Duodenal mucosa (tissue), 2 donors: Measurements from ENCODE around the gene MYLK.
"Not testable (repeated sequence)": the region's sequence is repeated elsewhere in the genome, so short reads cannot be mapped to it uniquely, and the experiment has no call there.

Experiments used
- H3K27ac ChIP-seq: one replicate; pipeline ENCODE4 v1.7.0; 2013; ENCODE audit warnings: low read depth, low read length
- H3K27me3 ChIP-seq, 2 donors: one replicate each; pipeline ENCODE4 v1.7.0; 2013; ENCODE audit warnings: low read length in 2 of 2, control low read depth in 1 of 2; ENCODE audit not compliant: insufficient read depth in 2 of 2, control insufficient read depth in 1 of 2
- H3K36me3 ChIP-seq, 2 donors: one replicate each; pipeline ENCODE4 v1.7.0; 2013; ENCODE audit warnings: low read length in 2 of 2, control low read depth in 1 of 2; ENCODE audit not compliant: insufficient read depth in 2 of 2, control insufficient read depth in 1 of 2
- H3K4me1 ChIP-seq, 2 donors: one replicate each; pipeline ENCODE4 v1.7.0; 2013; ENCODE audit warnings: low read length in 2 of 2, control low read depth in 1 of 2; ENCODE audit not compliant: insufficient read depth in 2 of 2, control insufficient read depth in 1 of 2
- H3K4me3 ChIP-seq, 2 donors: one replicate each; pipeline ENCODE4 v1.7.0; 2013; ENCODE audit warnings: low read length in 2 of 2, low read depth in 1 of 2
- H3K9ac ChIP-seq, 2 donors: one replicate each; pipeline ENCODE4 v1.7.0; 2013; ENCODE audit warnings: low read length in 2 of 2, low read depth in 1 of 2
- H3K9me3 ChIP-seq, 2 donors: one replicate each; pipeline ENCODE4 v1.7.0; 2013; ENCODE audit warnings: low read length in 2 of 2, control low read depth in 1 of 2; ENCODE audit not compliant: control insufficient read depth in 1 of 2

MYLK gene

DNA sequence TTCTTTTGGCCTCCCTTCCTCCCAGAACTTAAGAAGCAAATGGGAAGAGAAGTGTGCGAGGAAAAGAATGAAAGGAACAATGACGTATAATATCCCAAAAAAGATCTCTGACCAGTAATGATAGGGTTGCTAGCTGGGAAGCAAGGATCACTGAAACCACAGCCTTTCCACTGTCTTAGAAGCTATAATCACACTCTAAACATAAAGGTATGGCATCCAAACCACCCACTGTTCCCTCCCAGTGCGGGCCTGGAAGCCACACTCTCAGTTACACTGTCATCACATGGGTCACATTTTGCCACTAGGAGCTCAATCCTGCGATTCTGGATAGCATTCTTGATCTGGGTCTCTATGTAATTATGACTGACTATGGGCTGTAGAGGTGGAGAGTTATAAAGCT, 167.7 kb downstream of the MYLK start:
- Histone ChIP-seq H3K27ac (no peak overlapping the region), H3K27me3 (no peaks in the 10 kb centered on the region), H3K36me3 (no peaks in the 10 kb centered on the region), H3K4me1 (no peaks in the 10 kb centered on the region), H3K9me3 (no peaks in the 10 kb centered on the region), H3K4me3 (no peak overlapping the region), H3K9ac (no peak overlapping the region)

- H3K27me3 ChIP-seq = no peaks in the 10 kb centered on the region
- H3K4me3 ChIP-seq = no peak overlapping the region
- H3K9me3 ChIP-seq = no peaks in the 10 kb centered on the region
- no peaks in the 10 kb centered on the region for H3K36me3 ChIP-seq
- H3K9ac ChIP-seq = no peak overlapping the region
- H3K4me1 ChIP-seq = no peaks in the 10 kb centered on the region
- no peak overlapping the region for H3K27ac ChIP-seq
Measured at GRCh38 chr3:123713211-123713610, 170.9 kb downstream of the MYLK start.

DNA sequence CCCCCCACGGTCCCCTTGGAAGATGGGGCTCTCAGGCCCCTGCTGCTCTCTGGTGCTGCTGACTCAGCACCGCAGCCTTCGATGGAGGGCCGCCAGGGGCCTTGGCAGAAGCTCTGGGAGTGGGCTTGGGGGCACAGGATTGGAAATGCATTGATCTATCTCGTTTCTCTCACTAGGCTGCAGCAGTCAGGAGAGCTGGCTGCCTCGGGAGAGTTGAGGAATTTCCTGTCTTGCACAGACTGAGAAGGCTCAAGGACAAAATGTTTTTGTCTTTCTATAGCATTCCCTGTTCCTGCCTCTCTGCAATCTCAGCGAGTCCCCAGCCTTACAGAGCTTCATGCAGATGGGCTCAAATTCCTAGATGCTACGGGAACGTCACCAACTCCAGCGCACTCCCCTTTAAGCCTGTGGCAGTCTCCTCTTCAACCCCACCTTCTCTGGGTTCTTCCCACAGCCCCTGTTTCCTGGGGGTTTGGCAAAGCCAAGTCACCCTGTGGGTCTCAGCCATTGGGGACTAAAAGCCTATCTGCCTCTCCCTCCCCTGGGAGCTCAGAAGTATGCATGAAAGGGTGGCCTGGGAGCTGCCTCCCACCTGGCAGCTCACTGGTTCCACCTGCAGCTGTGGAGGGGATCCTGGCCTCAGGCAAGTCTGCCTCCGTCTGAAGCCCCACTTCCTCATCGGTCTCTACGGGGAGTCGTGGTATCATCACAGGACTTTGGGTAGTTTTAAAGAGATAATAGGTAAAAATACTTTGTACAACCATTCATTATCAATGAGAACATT, 171.9 kb downstream of the MYLK start:
- no peaks in the 10 kb centered on the region for H3K36me3 ChIP-seq
- no peaks in the 10 kb centered on the region for H3K27me3 ChIP-seq
- no peak overlapping the region for H3K4me3 ChIP-seq
- no peak overlapping the region for H3K27ac ChIP-seq
- no peak overlapping the region for H3K9ac ChIP-seq
- H3K4me1 ChIP-seq = no peaks in the 10 kb centered on the region
- no peaks in the 10 kb centered on the region for H3K9me3 ChIP-seq

GRCh38 chr3:123711356-123711755, 172.8 kb downstream of the MYLK start:
- Histone ChIP-seq H3K36me3 (no peaks in the 10 kb centered on the region), H3K27me3 (no peaks in the 10 kb centered on the region), H3K27ac (no peak overlapping the region), H3K4me1 (no peaks in the 10 kb centered on the region), H3K9ac (no peak overlapping the region), H3K9me3 (no peaks in the 10 kb centered on the region), H3K4me3 (no peak overlapping the region)

- peaks cover 0 to 3% of the 10 kb centered on the region in 2 donors for H3K4me1 ChIP-seq
- no peaks in the 10 kb centered on the region for H3K36me3 ChIP-seq
- H3K27ac ChIP-seq = no peak overlapping the region
- no peaks in the 10 kb centered on the region for H3K27me3 ChIP-seq
- no peak overlapping the region for H3K4me3 ChIP-seq
- H3K9ac ChIP-seq = no peak overlapping the region
- H3K9me3 ChIP-seq = no peaks in the 10 kb centered on the region
Measured at GRCh38 chr3:123708531-123708930, 175.6 kb downstream of the MYLK start.

DNA sequence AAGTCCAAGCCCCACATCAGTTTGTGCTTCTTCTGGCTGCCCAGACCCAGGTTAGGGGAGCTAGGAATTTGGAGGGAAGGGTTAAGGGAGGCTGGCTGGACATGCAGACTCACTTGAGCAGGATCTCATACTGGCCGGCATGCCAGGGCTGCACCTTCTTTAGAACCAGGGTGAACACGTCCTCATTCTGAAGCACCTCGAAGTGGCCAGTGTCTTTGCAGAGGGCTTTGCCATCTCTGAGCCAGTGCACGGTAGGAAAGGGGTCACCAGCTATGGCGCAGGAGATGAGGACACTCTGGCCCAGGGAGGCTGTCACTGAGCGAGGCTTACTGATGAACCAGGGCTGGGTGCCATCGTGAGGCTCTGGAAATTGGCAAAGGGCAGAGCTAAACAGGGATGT, 176.5 kb downstream of the MYLK start:
- H3K9ac ChIP-seq, H3K27ac ChIP-seq, H3K4me3 ChIP-seq, H3K9me3 ChIP-seq, H3K36me3 ChIP-seq, H3K27me3 ChIP-seq, H3K4me1 ChIP-seq: not testable (repeated sequence)

DNA sequence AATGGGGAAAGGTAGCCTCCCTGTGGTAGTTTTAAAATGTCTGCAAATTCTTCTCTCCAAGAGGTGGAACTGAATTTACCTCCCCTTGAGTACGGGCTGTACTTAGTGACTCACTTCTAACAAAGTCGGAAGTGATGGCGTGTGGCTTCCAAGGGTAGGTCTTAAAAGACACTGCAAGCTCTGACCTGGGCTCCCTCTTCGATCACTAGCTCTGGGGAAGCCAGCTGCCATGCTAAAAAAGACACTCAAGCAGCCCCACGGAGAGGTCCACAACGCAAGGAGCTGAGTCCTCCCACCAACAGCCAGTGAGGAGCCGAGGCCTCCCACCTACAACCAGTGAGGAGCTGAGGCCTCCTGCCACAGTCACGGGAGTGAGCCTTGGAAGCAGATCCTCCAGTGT, 177.3 kb downstream of the MYLK start:
- no peaks in the 10 kb centered on the region for H3K9me3 ChIP-seq
- no peak overlapping the region for H3K27ac ChIP-seq
- no peaks in the 10 kb centered on the region for H3K27me3 ChIP-seq
- H3K4me3 ChIP-seq = no peak overlapping the region
- H3K4me1 ChIP-seq = peaks cover 0 to 3% of the 10 kb centered on the region in 2 donors
- H3K36me3 ChIP-seq = no peaks in the 10 kb centered on the region
- no peak overlapping the region for H3K9ac ChIP-seq

DNA sequence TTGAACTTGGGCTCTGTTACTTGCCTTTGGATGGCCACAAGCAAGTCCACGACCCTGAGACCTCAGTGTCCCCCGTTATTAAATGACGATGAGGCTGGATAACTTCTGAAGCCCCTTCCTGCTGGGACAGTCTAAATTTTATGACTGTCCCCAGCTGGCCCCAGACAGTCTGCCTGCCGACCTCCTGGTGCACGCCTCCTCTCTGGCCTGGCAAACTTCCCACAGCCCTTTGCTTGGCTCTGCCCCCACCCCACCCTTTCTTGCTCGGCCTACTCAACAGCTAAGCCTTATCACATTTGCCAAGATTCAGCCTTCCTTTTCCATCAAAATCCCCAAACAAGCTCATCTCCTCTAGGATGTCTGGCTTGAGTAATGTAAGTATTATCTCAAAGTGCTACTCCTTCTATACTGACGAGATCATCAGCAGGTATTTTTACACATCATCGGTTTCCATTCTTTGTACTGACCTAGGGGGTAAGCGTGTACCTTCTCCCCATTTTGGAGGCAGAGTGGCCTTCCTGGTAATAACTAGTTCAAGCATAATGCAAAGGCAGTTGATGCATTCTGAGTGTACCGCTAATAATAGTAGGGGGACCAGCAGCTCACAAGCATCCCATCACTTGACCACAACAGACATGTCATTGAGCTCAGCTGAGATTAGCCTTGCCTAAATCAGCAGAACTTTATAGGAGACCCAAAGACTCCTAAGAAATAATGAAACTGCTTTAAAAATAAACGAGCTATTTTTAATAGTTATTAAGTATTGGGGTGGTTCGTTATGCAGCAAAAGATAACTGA, 178.4 kb downstream of the MYLK start:
- Histone ChIP-seq H3K27ac (no peak overlapping the region), H3K27me3 (no peaks in the 10 kb centered on the region), H3K36me3 (no peaks in the 10 kb centered on the region), H3K9ac (no peak overlapping the region), H3K4me3 (no peak overlapping the region), H3K4me1 (peaks cover 0 to 10% of the 10 kb centered on the region in 2 donors), H3K9me3 (no peaks in the 10 kb centered on the region)

GRCh38 chr3:123703663-123704062, 180.5 kb downstream of the MYLK start:
- H3K9me3 ChIP-seq, H3K27me3 ChIP-seq, H3K27ac ChIP-seq, H3K9ac ChIP-seq, H3K4me3 ChIP-seq, H3K36me3 ChIP-seq: not testable (repeated sequence)
- peaks cover 0 to 10% of the 10 kb centered on the region in 2 donors for H3K4me1 ChIP-seq

GRCh38 chr3:123702720-123703119, 181.4 kb downstream of the MYLK start:
- H3K4me3 ChIP-seq = no peak overlapping the region
- peaks cover 0 to 10% of the 10 kb centered on the region in 2 donors for H3K4me1 ChIP-seq
- H3K9me3 ChIP-seq = no peaks in the 10 kb centered on the region
- H3K27ac ChIP-seq = no peak overlapping the region
- no peaks in the 10 kb centered on the region for H3K27me3 ChIP-seq
- no peak overlapping the region for H3K9ac ChIP-seq
- H3K36me3 ChIP-seq = no peaks in the 10 kb centered on the region
